HCT116 (cell line): ENCODE results near the gene RAD51D. TPM values are rescaled to one million over a fixed set of nuclear protein-coding genes. Genes with fewer than 3 reads are reported as not detected.

Experiments
- ATAC-seq: fragments of 200-7000 bp; cut with Tn5 transposase; 2 replicates; pipeline ENCODE4 v1.9.1; 2020; ENCODE audit warnings: mild to moderate bottlenecking, moderate library complexity
- BruUV-seq: library from RNA; stranded (reverse); fragments of 400-500 nt; replicated peaks from 2 replicates; lab custom pipeline; 2021; lab: Mats Ljungman, UMichigan
- CTCF ChIA-PET: fragments of 300-600 bp; sonication (Branson Sonifier 250); formaldehyde crosslinking; loops from one replicate; lab custom pipeline; 2021; ENCODE audit warnings: antibody characterized with exemption; lab: Charles Lee
- POLR2A ChIA-PET: fragments of 300-600, 350-600 bp; sonication (Branson Sonifier 250); formaldehyde crosslinking; loops from one replicate; lab custom pipeline; 2021; ENCODE audit warnings: antibody characterized with exemption; lab: Charles Lee
- RAD21 ChIA-PET, 2 experiments: fragments of 300-600 bp; sonication (Branson Sonifier 250); formaldehyde crosslinking; loops; one replicate each; lab custom pipeline; 2023; ENCODE audit warnings: low total read pairs in 2 of 2; ENCODE audit not compliant: uncharacterized antibody in 2 of 2, unreplicated experiment in 2 of 2, low non-redundant PET in 1 of 2; lab: Charles Lee
- DNase-seq: peaks from one replicate; pipeline ENCODE4 v3.0.0-alpha.2; 2010; ENCODE audit warnings: low read depth, low spot score
- H2AFZ ChIP-seq: fragments of 200-600 bp; shearing (Covaris generic), sonication (generic); 2 replicates; pipeline ENCODE4 v1.6.1; 2017; ENCODE audit warnings: low read depth, mixed run types, mixed read lengths, antibody characterized with exemption, low read length; ENCODE audit not compliant: poor library complexity, severe bottlenecking
- H3K27ac ChIP-seq: 2 replicates; pipeline ENCODE4 v1.5.1; 2012; ENCODE audit warnings: low read depth, low read length
- H3K27me3 ChIP-seq: fragments of 200-600 bp; sonication (generic); 2 replicates; pipeline ENCODE4 v1.6.1; 2016; ENCODE audit warnings: mixed run types, low read length, mixed read lengths; ENCODE audit not compliant: insufficient read depth
- H3K36me3 ChIP-seq, 2 experiments: fragments of 200-500 bp in 1 of 2; fragments of 200-600 bp in 1 of 2; sonication (Bioruptor generic) in 1 of 2; sonication (generic) in 1 of 2; 2 replicates each; pipeline versions ENCODE4 v1.5.1 to v1.6.1; 2014 to 2016; ENCODE audit warnings: low read length in 2 of 2, inconsistent platforms in 1 of 2, mixed read lengths in 1 of 2, mixed run types in 1 of 2; ENCODE audit not compliant: insufficient read depth in 2 of 2, control insufficient read depth in 1 of 2
- H3K4me1 ChIP-seq, 2 experiments: fragments of 200-600 bp in 1 of 2; sonication (generic) in 1 of 2; 2 replicates each; pipeline versions ENCODE4 v1.5.1 to v1.6.1; 2012 to 2017; ENCODE audit warnings: low read length in 2 of 2, inconsistent platforms in 1 of 2, mild to moderate bottlenecking in 1 of 2, mixed read lengths in 1 of 2, mixed run types in 1 of 2, moderate library complexity in 1 of 2; ENCODE audit not compliant: insufficient read depth in 2 of 2, control insufficient read depth in 1 of 2
- H3K4me2 ChIP-seq: fragments of 200-600 bp; sonication (generic); 2 replicates; pipeline ENCODE4 v1.6.1; 2017; ENCODE audit warnings: mixed run types, low read length, mixed read lengths
- H3K4me3 ChIP-seq, 2 experiments: fragments of 200-600 bp in 1 of 2; sonication (generic) in 1 of 2; replicated peaks in 1 of 2; 2 replicates each; pipeline ENCODE4 v1.5.1; 2011 to 2016; ENCODE audit warnings: low read length in 2 of 2, control low read depth in 1 of 2, low read depth in 1 of 2, mild to moderate bottlenecking in 1 of 2, mixed read lengths in 1 of 2, mixed run types in 1 of 2
- H3K79me2 ChIP-seq: fragments of 200-600 bp; sonication (generic); 2 replicates; pipeline ENCODE4 v1.6.1; 2017; ENCODE audit warnings: mild to moderate bottlenecking, mixed run types, low read length, moderate library complexity, mixed read lengths; ENCODE audit not compliant: insufficient read depth
- H3K9ac ChIP-seq: fragments of 200-600 bp; sonication (generic); 2 replicates; pipeline ENCODE4 v1.6.1; 2016; ENCODE audit warnings: low read length, mixed read lengths
- H3K9me2 ChIP-seq: fragments of 200-600 bp; sonication (generic), shearing (Covaris generic); 2 replicates; pipeline ENCODE4 v1.6.1; 2017; ENCODE audit warnings: mixed run types, mild to moderate bottlenecking, moderate library complexity; ENCODE audit not compliant: insufficient read depth
- H3K9me3 ChIP-seq, 2 experiments: fragments of 200-500 bp in 1 of 2; fragments of 200-600 bp in 1 of 2; sonication (Bioruptor generic) in 1 of 2; sonication (generic) in 1 of 2; 2 replicates each; pipeline ENCODE4 v1.6.1; 2014 to 2017; ENCODE audit warnings: low read length in 2 of 2, mixed read lengths in 2 of 2, inconsistent platforms in 1 of 2, low read depth in 1 of 2, mild to moderate bottlenecking in 1 of 2, mixed run types in 1 of 2, moderate library complexity in 1 of 2; ENCODE audit not compliant: control insufficient read depth in 1 of 2, insufficient read depth in 1 of 2
- H4K20me1 ChIP-seq: fragments of 200-600 bp; sonication (generic), shearing (Covaris generic); 2 replicates; pipeline ENCODE4 v1.6.1; 2017; ENCODE audit warnings: mixed run types, mild to moderate bottlenecking, moderate library complexity; ENCODE audit not compliant: insufficient read depth
- ATF3 ChIP-seq: IDR thresholded peaks from 2 replicates; pipeline ENCODE4 v1.6.1; 2012
- CBX3 ChIP-seq: IDR thresholded peaks from 2 replicates; pipeline ENCODE4 v1.6.1; 2012; ENCODE audit warnings: low read depth
- CEBPB ChIP-seq: IDR thresholded peaks from 2 replicates; pipeline ENCODE4 v1.6.1; 2012; ENCODE audit warnings: low read depth
- CTCF ChIP-seq, 3 experiments: fragments of 200-600 bp in 1 of 3; sonication (generic) in 1 of 3; IDR thresholded peaks in 2 of 3; conservative IDR thresholded peaks in 1 of 3; 2 replicates each; pipeline ENCODE4 v1.5.1; 2012 to 2017; ENCODE audit warnings: low read depth in 2 of 3, low read length in 2 of 3, antibody characterized with exemption in 1 of 3, borderline replicate concordance in 1 of 3, control low read depth in 1 of 3, mild to moderate bottlenecking in 1 of 3, mixed read lengths in 1 of 3, mixed run types in 1 of 3, moderate library complexity in 1 of 3; ENCODE audit not compliant: insufficient read depth in 1 of 3
- EGR1 ChIP-seq: IDR thresholded peaks from 2 replicates; pipeline ENCODE4 v1.6.1; 2012; ENCODE audit warnings: low read depth
- ELF1 ChIP-seq: IDR thresholded peaks from 2 replicates; pipeline ENCODE4 v1.6.1; 2012; ENCODE audit warnings: low read depth, borderline replicate concordance
- EZH2 ChIP-seq: fragments of 200-600 bp; sonication (generic); IDR thresholded peaks from 2 replicates; pipeline ENCODE4 v1.6.1; 2017; ENCODE audit warnings: antibody characterized with exemption, mixed run types
- EZH2phosphoT487 ChIP-seq: fragments of 200-600 bp; IDR thresholded peaks from 2 replicates; pipeline ENCODE4 v1.6.1; 2018; ENCODE audit warnings: antibody characterized with exemption, borderline replicate concordance
- JUND ChIP-seq: IDR thresholded peaks from 2 replicates; pipeline ENCODE4 v1.6.1; 2012
- MAX ChIP-seq: IDR thresholded peaks from 2 replicates; pipeline ENCODE4 v1.6.1; 2012
- POLR2A ChIP-seq: IDR thresholded peaks from 2 replicates; pipeline ENCODE4 v1.7.0; 2011; ENCODE audit warnings: borderline replicate concordance; ENCODE audit not compliant: insufficient read depth, insufficient read length; ENCODE audit errors: extremely low read depth
- POLR2AphosphoS5 ChIP-seq: IDR thresholded peaks from 2 replicates; pipeline ENCODE4 v1.6.1; 2011; ENCODE audit warnings: mild to moderate bottlenecking, low read depth, low read length, moderate library complexity
- RAD21 ChIP-seq: IDR thresholded peaks from 2 replicates; pipeline ENCODE4 v1.6.1; 2012; ENCODE audit warnings: low read depth, mild to moderate bottlenecking
- SIN3A ChIP-seq: IDR thresholded peaks from 2 replicates; pipeline ENCODE4 v1.6.1; 2012; ENCODE audit warnings: low read depth
- SP1 ChIP-seq: IDR thresholded peaks from 2 replicates; pipeline ENCODE4 v1.6.1; 2012; ENCODE audit warnings: low read depth
- SRF ChIP-seq: IDR thresholded peaks from 2 replicates; pipeline ENCODE4 v1.6.1; 2012; ENCODE audit warnings: low read depth
- TCF7L2 ChIP-seq: IDR thresholded peaks from 2 replicates; pipeline ENCODE4 v1.7.0; 2011; ENCODE audit warnings: borderline replicate concordance, inconsistent platforms; ENCODE audit not compliant: insufficient read depth, insufficient read length; ENCODE audit errors: extremely low read depth
- ZBTB33 ChIP-seq: IDR thresholded peaks from 2 replicates; pipeline ENCODE4 v1.6.1; 2011; ENCODE audit warnings: mild to moderate bottlenecking, low read length, moderate library complexity; ENCODE audit not compliant: insufficient replicate concordance; ENCODE audit errors: extremely low read depth
- ZFX ChIP-seq: fragments of 450-650 bp; IDR thresholded peaks from 2 replicates; pipeline ENCODE4 v1.6.1; 2017
- intact Hi-C: fragments of 100-400 bp; cut with micrococcal nuclease; formaldehyde crosslinking; loops from 2 replicates; pipeline ENCODE4 v1.10.0; 2022
- total RNA-seq: library from RNA; stranded (reverse); gene quantifications from one replicate; pipeline ENCODE4 v1.2.1, GENCODE V29; 2021; ENCODE audit not compliant: unreplicated experiment

The RAD51D gene
- total RNA-seq, 1 experiment from 2014 or later: 12.9 TPM

- no peak overlapping the region for H3K4me3 ChIP-seq
- no peaks in the 10 kb centered on the region for H3K4me1 ChIP-seq
- H2AFZ ChIP-seq: no peak overlapping the region
- intact Hi-C loops: no loop called here
- RAD21 ChIA-PET: no interaction called here
- DNase-seq (no peak), ATAC-seq (no peak)
- H3K9ac ChIP-seq: no peak overlapping the region
- no peak overlapping the region for H3K27ac ChIP-seq
- POLR2A ChIA-PET: no interaction called here
- CTCF ChIA-PET: no interaction called here
- TF ChIP-seq SIN3A: no peak
- no peak for TF ChIP-seq ZFX
- no peak for TF ChIP-seq SP1
- no peak for TF ChIP-seq ZBTB33
- no peak for TF ChIP-seq POLR2A
- no peak for TF ChIP-seq EZH2
- TF ChIP-seq JUND: no peak
- TF ChIP-seq CEBPB: no peak
- TF ChIP-seq ELF1: no peak
- no peak for TF ChIP-seq TCF7L2
- TF ChIP-seq EGR1: no peak
- TF ChIP-seq SRF: no peak
- TF ChIP-seq RAD21: no peak
- no peak for TF ChIP-seq EZH2phosphoT487
- TF ChIP-seq CBX3: no peak
- no peak for TF ChIP-seq CTCF (IDR thresholded peaks at IDR 0.05 in 2 of 3, conservative IDR thresholded peaks at IDR 0.05 in 1 of 3; ENCODE audit: borderline replicate concordance in 1 of 3, insufficient read depth in 1 of 3, low read depth in 2 of 3, low read length in 2 of 3)
- no peak for TF ChIP-seq POLR2AphosphoS5
- no peak for TF ChIP-seq ATF3
- no peak for TF ChIP-seq MAX
- H3K9me2 ChIP-seq: no peaks in the 10 kb centered on the region; the same call in 1 of the 2 replicates
- H3K79me2 ChIP-seq: no peaks in the 10 kb centered on the region
- H3K4me2 ChIP-seq: no peak overlapping the region
- no peaks in the 10 kb centered on the region for H4K20me1 ChIP-seq
- no TSS peak for BruUV-seq
- H3K27me3 ChIP-seq: 0 out of 2 replicates have a peak, but pooled peaks cover 7% of the 10 kb centered on the region
- no peaks in the 10 kb centered on the region for H3K36me3 ChIP-seq
- no peaks in the 10 kb centered on the region for H3K9me3 ChIP-seq
Measured at GRCh38 chr17:35164716-35165115, 45.1 kb upstream of the RAD51D start.
